Measurements from ENCODE around the gene ELF1.
"Not testable (repeated sequence)": the region's sequence is repeated elsewhere in the genome, so short reads cannot be mapped to it uniquely, and the experiment has no call there.

Gene ELF1

GRCh38 chr13:41040584-41041334 lies 21.6 kb upstream of the ELF1 start:
- no peak for DNase-seq

DNA sequence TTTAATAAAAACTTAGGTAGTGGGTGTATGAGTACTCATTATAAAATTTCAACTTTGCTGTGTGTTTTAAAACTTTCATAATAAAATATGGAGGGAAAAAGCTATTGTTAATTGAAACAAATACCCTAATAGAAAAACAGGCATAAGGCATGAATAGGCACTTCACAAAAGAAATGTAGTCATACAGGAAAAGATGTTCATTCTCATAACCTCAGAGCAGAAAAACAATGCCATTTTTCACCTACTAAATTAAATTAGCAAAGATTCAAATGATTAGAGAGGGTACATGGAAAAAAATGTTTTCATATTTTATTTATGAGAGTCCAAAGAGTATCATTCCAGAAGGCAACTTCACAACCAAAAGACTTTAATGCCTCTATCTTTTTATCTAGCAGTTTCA lies 20.6 kb upstream of the ELF1 start:
- DNase-seq: no peak

GRCh38 chr13:41036557-41036956 lies 17.4 kb upstream of the ELF1 start:
- DNase-seq: not testable (repeated sequence)

GRCh38 chr13:41034881-41035280 lies 15.8 kb upstream of the ELF1 start:
- DNase-seq: no peak

- DNase-seq: no peak
These were observed 15.3 kb upstream of the ELF1 start for GRCh38 chr13:41034382-41034781.

DNA sequence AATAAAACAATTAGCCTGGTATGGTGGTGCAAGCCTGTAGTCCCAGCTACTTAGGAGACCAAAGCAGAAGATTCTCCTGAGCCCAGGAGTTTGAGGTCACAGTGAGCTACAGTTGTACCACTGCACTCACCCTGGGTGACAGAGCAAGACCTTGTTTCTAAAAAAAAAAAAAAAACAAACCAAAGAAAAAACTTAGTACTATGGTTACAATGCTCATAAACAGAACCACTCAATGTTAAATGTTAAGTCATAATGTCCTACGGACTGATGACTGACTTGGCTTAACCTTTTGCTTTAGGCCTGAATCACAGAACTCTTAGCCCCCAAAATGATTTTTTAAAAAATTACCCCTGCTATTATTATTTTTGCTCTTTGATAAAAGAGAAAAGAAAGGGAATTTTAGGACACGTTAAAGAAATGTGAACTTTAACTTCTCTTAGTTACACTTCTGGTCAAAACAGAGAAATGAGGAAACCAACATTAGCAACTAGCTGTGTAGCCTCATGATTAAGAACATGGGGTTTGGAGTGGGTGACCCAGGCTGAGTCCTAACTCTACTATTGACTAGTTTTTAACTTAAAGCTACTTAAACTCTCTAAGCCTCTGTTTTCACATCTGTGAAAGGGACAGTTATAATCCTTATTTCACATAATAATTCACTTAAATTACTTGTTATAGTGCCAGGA lies 13.7 kb upstream of the ELF1 start:
- no peak for DNase-seq

DNA sequence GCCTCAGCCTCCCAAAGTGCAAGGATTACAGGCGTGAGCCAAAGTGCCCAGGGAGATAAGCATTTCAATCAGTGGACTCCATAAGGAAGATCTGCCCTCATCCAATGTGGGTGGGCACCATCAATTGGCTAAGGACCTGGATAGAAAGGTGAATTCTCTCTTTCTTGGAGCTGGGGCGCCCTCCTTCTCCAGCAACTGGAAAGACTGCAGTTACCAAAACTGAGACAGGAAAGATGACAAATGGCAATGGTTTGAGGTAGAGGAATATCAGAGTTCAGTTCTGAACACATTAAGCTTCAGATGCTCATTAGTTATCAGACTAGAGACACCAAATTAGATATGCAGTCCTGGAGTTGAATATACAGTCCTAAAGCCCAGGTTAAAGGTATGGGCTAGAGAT lies 10.5 kb upstream of the ELF1 start:
- no peak for DNase-seq

GRCh38 chr13:41028051-41028450 lies 8.9 kb upstream of the ELF1 start:
- DNase-seq: no peak

- DNase-seq: no peak
These were observed 7.7 kb upstream of the ELF1 start for GRCh38 chr13:41026788-41027187.

DNA sequence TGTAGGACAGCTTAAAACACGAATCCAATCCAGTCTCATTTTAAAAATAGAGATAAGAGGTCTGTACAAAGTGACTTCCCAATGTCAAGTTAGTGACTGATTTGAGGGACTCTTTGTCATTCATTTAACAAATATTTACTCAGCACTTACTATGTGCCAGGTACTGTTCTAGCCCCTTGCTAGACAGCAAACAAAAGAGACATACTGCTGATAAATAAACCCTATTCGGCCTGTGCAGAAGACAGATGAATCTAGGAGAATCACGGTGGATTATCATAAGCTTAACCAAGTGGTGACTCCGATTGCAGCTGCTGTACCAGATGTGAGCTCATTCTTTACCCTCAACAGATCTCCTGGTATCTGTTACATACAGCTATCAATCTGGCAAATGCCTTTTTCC lies 6.4 kb upstream of the ELF1 start:
- DNase-seq: no peak

GRCh38 chr13:41019578-41020347 lies 647 bp upstream of the ELF1 start:
- DNase-seq: no peak

- no peak for DNase-seq
These were observed 541 bp downstream of the ELF1 start for GRCh38 chr13:41018602-41018948.

- no peak for DNase-seq
These were observed 1.1 kb downstream of the ELF1 start for GRCh38 chr13:41017817-41018601.

GRCh38 chr13:41017159-41017558 lies 2.0 kb downstream of the ELF1 start:
- no peak for DNase-seq

DNA sequence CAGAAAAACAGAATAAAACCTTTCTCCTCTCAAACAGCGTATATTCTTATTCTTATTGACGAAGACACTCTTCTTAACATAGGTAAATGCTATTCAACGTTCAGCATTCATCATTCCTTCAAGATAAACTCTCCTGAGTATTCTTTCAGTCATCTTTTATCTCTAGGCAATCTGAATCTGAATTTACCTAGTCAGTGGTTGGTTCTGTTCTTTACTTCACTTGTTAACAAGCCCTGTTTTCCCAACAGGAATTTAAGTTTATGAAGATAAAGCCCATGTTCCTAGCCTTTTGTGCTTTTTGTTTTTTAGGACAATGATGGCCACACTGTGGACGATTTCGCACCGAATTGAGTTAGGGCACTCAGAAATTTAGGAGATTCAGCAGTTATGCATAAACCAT lies 3.2 kb downstream of the ELF1 start:
- DNase-seq: no peak

DNA sequence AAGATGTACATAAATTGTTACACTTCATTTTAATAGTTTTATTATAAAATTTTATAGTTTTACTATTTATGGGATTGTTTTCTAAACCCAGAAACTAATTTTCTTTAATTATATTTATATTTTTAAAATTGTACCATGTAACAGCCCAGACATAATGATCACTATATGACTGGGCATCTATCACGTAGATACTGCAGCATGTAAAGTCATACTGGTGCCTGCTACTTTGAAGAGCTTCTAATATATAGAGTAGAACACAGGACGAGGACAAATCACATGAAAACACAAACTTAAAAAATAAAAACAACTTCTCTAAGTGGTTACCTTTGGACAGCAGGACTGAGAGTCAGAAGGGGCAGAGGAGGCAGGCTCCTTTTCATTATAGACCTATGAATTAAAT lies 5.3 kb downstream of the ELF1 start:
- DNase-seq: no peak

GRCh38 chr13:41012536-41012935 lies 6.6 kb downstream of the ELF1 start:
- DNase-seq: no peak

- DNase-seq: no peak
These were observed 7.6 kb downstream of the ELF1 start for GRCh38 chr13:41011382-41011956.

- DNase-seq: no peak
These were observed 10.7 kb downstream of the ELF1 start for GRCh38 chr13:41008349-41008980.

GRCh38 chr13:41007744-41008128 lies 11.4 kb downstream of the ELF1 start:
- no peak for DNase-seq

- no peak for DNase-seq
These were observed 12.0 kb downstream of the ELF1 start for GRCh38 chr13:41006978-41007743.

DNA sequence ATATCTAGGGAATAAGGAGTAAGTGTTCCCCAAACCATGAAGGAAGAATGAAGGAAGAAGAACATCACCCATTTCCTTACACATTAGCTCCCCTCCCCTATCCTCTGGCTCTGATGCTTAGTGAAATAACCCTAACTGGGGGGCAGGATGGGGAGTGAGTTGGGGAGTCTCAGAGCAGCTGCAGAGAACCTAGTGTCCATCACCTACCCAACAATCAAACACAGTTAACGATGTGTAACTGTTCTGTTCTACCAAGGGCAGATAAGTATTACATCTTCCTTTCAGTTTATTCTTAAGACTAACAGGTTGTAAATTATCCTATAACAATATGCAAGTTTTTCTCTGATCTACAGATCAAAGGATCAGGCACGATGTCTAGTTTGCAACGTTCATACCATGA lies 12.8 kb downstream of the ELF1 start:
- no peak for DNase-seq

Data from NCI-H1105 treated with DMSO at 0.1 percent for 48 hours (cell line).